SKM-1 treated with dmso at 0.1 percent for 144 hours (cell line): ENCODE results near the gene ENTREP3.
"Not testable (repeated sequence)": the region's sequence is repeated elsewhere in the genome, so short reads cannot be mapped to it uniquely, and the experiment has no call there.

Experiments used
- DNase-seq: peaks from one replicate; lab custom pipeline; 2025; ENCODE audit not compliant: unreplicated experiment; lab: John Stamatoyannopoulos, UW

Gene ENTREP3

GRCh38 chr1:155255243-155256007 lies at the start of gene ENTREP3:
Gene ENTREP3 (minus strand): TSS chr1:155255483. CDS start chr1:155254877, 606 bp downstream.
- peak; percentile 71 for DNase-seq

DNA sequence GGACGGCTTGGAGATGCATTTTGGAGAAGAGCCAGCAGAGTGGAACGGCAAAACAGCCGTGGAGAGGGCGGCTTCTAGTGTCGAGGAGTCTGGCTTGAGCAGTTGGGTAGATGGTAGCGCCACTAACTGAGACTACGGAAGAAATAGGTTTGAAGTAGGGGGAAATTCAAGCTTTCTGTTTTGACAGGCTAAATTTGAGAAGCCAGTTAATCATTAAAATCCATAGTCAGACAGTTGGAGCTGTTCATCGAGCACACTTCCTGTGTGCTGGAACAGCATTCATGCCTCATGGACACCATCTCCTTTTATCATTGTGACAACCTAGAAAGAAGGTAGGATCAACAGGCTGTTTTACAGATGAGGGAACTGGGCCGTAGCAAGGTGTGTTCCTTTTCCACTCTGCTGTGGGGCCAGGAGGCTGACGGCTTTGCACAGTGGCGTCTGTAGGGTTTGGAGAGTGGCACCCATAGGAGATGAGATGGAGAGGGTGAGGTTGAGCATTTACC lies 49.3 kb upstream of the ENTREP3 start:
- DNase-seq: no peak

GRCh38 chr1:155301342-155301841 lies 46.1 kb upstream of the ENTREP3 start, which contains the start of gene PKLR:
Gene PKLR (minus strand): TSS chr1:155301438. CDS start chr1:155301395, 43 bp downstream.
- no peak for DNase-seq

DNA sequence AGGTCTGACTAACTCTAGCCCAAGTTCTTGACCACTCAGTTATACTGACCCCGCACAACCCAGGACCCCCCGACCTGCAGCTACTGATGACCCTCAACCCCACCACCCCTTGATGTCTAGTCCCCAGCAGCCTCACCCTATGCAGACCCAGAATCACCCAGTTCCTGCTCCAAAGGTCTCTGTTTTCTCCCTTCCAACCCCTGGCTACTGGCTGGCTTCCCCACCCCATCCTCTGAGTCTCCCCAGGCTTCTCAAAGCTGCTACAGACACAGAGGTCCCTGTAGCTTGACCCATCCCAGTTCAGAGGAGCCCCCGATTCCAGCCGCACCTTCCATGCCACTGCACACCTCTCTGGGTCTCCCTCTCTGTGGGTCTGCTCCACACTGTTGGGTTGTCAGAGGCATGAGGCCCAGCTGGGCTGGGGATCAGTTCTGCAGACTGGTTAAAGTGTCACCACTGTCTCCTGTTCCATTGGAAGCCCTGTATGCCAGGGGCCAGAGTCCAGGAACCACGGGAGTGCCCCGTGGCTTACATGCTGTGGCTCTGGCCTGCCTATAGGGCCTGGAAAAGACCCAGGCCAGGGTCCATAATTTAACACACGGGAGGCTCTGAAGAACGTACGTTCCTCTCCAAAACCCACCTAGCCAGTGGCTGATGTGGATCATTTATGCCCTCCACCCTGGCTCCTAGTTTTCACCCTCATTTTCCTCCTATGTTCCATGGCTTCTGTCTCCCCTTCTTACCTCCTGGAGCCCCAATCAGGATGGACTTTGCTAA lies 45.5 kb upstream of the ENTREP3 start:
- DNase-seq: no peak

- no peak for DNase-seq
Measured at GRCh38 chr1:155300024-155300423, 44.7 kb upstream of the ENTREP3 start.

DNA sequence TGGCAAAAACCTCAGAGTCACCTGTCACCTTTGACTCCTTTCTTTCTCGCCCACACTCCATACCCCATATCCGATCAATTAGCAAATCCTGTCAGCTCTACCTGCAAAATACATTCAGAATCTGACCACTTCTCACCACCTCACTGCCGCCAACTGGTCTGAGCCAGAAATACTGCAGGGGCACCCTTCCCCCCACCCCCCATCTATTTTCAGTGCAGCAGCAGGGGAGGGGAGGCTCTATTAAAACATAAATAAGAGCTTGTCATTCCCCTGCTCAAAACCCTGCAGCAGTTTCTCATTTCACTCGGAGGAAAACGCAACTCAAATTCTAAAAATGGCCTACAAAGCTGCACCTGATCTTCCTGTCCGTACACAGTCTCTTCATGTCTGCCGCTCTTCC lies 42.1 kb upstream of the ENTREP3 start:
- no peak for DNase-seq

DNA sequence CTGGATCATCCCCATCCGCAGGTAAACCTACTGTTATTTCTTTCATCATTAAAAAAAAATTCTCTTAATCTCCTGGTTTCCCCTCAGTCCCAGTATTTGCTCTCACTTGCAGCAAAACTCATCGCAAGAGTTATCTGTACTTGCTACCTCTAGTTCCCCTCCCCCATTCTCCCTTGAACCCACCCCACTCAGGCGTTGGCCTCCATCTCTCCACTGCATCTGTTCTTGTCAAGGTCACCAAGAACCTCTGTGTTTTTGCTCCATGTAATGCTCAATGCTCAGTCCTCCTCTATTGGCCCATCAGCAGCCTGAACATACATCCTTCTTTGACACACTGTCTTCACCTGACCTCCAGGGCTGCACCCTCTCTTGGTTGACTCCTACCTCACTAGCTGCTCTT lies 41.4 kb upstream of the ENTREP3 start:
- no peak for DNase-seq

- no peak for DNase-seq
Measured at GRCh38 chr1:155295942-155296267, 40.6 kb upstream of the ENTREP3 start.

GRCh38 chr1:155295183-155295941 lies 40.1 kb upstream of the ENTREP3 start:
- DNase-seq: no peak

GRCh38 chr1:155294520-155295182 lies 39.4 kb upstream of the ENTREP3 start:
- DNase-seq: no peak

DNA sequence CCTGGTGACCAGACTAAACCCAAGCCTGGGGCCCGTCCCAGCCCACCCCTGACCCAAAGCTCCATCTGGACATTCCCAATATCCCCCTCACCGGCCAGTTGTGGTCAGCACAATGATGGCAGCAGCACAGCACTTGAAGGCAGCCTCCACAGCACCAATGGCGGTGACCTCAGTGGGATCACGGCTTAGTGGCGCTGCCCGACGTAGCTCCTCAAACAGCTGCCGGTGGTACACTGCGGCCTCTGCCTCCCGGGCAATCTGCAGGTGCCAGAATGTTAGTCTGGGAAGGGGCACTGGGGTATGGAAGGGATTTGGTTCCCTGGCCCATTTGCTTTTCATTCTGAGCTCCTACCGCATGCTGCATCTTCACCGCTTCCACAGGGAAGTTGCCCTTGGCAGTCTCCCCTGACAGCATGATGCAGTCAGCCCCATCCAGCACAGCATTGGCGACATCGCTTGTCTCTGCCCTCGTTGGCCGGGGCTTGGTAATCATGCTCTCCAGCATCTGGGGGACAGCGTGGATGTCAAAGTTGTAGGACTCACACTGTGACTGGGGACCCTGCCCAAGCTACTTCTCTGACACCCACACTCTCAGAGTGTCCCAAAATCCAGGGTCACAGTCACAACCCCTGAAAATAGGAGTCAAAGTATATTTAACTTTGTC lies 37.9 kb upstream of the ENTREP3 start:
- DNase-seq: no peak

DNA sequence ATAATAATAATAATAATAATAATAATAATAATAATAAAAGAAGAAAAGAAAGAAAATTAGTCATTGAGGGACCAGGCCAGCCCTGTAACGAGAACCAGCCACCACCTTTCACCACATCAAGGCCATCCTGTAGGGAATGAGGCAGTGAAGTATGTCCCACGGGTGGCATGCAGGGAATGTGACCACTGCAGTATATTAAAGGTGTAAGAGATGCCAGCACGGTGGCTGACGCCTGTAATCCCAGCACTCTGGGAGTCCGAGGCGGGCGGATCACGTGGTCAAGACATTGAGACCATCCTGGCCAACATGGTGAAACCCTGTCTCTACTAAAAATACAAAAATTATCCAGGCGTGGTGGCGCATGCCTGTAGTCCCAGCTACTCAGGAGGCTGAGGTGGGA lies 35.7 kb upstream of the ENTREP3 start:
- not testable (repeated sequence) for DNase-seq

DNA sequence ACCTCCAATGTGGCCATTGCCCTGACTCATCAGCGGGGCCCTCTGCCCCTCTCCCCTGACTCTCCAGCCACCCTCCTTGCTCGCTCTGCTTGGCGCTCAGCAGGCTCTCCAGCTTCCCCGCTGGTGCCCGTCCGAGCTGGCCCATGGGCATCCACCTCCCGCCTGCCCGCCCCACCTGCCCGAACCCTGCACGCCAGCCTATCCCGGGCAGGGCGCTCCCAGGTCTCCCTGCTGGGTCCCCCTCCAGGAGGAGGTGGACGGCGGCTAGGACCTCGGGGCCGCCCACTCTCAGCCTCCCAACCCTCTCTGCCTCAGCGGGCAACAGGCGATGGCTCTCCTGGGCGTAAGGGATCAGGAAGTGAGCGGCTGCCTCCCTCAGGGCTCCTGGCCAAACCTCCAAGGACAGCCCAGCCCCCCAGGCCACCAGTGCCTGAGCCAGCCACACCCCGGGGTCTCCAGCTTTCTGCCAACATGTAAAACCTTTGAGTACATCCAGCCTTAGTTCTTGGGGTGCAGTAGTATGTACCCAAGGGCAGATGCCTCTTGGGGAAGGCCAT lies 32.8 kb upstream of the ENTREP3 start:
- no peak for DNase-seq

DNA sequence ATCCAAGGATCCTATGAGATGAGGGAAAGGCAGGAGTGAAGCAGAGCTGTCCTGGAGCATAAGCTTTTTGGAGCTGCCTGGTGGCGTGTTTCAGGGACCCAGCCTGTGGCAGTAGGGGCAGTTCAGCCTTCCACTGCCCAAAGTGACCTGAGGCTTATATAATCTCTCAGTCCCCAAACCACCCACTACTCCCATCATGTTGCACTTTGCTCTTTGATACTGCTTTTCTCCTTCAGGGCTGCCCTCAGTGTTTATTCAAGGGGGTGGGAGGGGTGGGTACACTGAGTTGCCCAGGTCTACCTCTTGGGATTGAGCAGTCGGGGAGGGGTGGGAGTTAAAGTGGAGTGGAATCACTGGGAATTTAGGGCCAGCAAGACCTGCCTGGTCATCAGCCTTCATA lies 31.3 kb upstream of the ENTREP3 start:
- no peak for DNase-seq

DNA sequence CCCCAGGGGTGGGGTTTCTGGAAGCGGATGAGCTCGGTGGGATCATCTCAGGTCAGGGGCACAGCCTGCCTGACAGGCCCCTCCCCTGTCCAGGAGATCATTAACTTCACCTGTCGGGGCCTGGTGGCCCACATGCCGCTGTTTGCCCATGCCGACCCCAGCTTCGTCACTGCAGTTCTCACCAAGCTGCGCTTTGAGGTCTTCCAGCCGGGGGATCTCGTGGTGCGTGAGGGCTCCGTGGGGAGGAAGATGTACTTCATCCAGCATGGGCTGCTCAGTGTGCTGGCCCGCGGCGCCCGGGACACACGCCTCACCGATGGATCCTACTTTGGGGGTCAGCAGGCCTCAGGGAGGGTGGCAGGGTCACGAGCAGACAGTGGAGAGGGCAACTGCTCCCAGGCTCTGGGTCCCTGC lies 30.4 kb upstream of the ENTREP3 start:
- DNase-seq: no peak

GRCh38 chr1:155285063-155285462 lies 29.8 kb upstream of the ENTREP3 start:
- no peak for DNase-seq

DNA sequence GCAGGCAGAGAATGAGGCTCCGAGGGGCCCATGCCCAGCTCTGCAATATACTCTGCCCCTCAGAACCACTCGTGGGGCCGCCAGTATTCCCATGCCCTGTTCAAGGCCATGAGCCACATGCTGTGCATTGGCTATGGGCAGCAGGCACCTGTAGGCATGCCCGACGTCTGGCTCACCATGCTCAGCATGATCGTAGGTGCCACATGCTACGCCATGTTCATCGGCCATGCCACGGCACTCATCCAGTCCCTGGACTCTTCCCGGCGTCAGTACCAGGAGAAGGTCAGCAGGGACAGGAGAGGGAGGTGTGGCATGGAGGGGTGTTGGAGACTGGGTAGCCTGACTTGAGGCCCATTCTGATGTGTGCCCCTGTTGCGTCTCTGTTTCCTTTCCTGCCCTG lies 29.2 kb upstream of the ENTREP3 start:
- no peak for DNase-seq

DNA sequence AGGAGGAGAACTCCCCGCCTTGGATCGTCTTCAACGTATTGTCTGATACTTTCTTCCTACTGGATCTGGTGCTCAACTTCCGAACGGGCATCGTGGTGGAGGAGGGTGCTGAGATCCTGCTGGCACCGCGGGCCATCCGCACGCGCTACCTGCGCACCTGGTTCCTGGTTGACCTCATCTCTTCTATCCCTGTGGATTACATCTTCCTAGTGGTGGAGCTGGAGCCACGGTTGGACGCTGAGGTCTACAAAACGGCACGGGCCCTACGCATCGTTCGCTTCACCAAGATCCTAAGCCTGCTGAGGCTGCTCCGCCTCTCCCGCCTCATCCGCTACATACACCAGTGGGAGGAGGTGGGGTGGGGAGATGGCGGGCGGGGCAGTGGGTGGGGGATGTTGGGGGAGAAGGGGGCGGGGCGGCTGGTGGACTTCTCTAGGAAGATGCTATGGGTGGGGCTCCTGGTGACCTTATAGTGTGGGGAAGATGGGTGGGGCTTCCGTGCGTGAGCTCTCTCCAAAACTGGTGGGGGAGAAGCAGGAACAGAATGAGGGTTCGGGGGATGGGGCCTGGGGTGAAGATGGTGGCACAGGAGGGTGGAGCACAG lies 27.3 kb upstream of the ENTREP3 start:
- no peak for DNase-seq

- no peak for DNase-seq
Measured at GRCh38 chr1:155279268-155279667, 24.0 kb upstream of the ENTREP3 start.
